Measurements from ENCODE around the gene AKAP11.

The AKAP11 gene

GRCh38 chr13:42272804-42273175 is 838 bp downstream of the AKAP11 start:
- DNase-seq, result peak in 3 of 6 experiments; percentile 15 to 67 (median 43)

DNA sequence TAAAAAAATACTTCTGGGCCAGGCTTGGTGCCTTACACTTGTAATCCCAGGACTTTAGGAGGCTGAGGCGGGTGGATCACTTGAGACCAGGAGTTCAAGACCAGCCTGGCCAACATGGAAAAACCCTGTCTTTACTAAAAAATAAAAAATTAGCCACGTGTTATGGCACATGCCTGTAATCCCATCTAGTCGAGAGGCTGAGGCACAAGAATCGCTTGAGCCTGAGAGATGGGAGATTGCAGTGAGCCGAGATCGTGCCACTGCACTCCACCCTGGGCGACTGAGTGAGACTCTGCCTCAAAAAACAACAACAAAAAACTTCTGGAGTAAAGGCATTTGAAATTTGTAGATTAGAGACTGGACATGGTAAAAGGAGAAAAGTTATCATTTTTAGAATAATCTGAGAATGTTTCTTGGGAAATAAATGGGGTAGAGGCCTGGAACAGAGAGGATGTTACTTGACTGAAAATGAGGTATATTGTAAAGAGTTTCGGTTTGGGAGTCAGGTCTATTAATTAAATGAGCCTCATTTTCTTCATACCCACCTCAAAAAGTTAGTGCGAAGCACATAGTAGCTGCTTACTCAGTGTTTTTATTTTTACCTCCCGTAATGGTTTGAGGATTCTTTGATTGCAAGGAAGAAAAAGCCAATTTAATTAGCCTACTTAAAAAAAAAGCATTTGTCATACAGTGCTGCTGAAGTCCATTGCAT is 2.6 kb downstream of the AKAP11 start:
- no peak for DNase-seq

DNA sequence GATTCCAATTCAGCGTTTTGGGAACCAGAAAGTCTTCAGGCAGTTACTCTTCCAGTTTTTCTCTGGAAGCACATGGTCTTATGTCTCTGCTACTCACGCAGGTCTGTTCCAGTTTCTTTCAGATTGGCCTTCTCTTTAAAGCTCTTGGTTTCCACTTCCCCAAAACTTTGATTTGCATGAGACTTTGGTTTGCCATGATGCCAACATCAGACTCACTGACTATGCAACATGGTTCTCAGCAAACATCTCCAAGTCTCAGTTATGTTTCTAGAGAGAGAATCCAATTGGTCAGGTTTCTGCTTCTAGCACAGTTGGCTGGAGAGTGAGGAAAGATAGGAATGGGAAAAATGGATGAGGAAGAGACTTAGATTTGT is 3.1 kb downstream of the AKAP11 start:
- no peak for DNase-seq

DNA sequence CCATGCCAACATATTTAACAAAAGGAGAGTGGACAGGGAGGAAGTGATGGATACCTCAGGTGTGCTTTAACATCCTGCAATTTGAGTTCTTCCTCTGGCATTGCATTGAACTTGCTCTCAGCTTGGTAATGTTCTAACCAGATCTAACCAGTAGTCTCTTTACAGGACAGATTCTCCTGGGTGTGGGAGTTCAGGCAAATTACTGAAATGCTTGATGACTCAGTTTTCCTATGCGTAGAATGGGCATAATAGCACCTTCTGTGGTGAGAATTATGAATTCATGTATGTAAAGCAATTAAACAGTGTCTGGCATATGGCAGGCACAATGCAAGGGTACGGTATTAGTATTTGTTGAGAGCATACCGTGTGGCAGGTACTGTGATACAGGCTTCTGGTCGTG is 3.6 kb downstream of the AKAP11 start:
- DNase-seq, result no peak

- DNase-seq, result no peak
Observed at GRCh38 chr13:42276683-42277082, 4.7 kb downstream of the AKAP11 start.

GRCh38 chr13:42277618-42278276 is 5.8 kb downstream of the AKAP11 start:
- no peak for DNase-seq

DNA sequence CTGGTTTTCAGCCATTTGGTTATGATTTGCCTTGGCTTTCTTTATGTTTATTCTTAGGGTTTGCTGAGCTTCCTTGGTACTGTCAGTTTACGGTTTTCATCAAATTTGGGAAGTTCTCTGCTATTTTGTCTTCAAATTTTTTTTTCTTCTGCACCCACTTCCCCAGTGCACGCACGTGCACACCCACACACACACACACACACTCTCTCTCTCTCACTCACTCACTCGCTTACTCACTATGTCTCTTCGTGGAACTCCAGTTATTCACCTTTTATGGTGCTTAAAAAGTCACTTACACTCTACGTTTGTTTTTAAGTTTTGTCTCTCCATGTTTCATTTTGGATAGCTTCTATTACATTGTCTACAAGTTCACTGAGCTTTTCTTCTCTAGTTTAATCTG is 7.1 kb downstream of the AKAP11 start:
- peak in 3 of 6 experiments; percentile 6 to 15 (median 8) for DNase-seq

DNA sequence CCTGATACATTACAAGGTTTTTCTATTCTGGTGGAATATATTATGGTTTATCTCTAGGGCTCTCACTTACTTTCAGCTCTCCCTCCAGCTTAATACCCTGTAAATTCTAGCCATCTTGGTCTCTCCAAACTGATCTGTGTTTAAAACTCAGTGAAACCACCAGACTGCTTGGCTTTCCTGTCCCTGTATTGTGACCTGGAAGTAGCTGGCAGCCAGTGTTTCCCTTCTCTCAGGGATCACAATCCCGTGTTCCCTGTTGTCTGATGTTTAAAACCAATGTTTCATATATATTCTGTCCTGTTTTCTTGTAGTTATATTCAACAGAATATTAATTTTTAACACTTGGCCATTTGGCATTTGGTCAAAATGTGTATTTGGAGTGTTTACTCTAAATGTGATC is 8.0 kb downstream of the AKAP11 start:
- DNase-seq, result no peak

DNA sequence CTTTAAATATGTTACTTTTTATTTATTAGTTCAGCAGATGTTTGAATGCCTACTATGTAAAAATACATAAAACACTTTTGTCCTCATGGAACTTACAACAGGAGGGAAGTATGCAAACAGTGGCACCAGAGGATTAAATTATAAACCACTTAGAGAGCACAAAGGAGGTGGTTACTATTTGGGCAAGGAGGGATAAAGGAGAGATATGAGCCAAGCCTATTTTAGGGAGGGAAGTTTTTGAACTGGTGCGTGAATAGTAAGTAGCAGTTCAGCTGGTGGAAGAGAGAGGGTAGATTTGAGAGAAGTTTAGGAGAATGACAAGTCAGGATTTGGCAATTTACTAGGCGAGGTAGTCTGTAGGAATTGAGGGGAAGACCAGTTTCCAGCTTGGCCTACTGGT is 8.6 kb downstream of the AKAP11 start:
- no peak for DNase-seq

DNA sequence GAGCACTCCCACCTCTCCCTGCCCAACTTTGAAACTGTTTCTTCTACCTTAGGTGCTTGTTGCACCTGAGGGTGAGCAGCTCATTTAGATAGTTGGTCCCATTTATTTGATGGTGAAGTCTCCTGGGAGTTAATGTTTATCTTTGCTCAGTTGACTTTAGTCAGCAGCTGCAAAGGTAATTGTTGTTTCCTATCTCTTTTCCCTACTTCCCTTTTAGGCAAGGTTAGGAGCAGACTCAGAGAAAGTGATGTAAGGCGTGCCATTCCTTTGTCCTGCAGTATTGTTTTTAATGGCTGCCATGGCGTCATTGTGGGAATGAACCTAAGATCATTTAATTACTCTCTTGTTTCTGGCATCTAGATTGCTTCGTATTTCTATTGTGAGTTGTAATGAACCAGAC is 11.6 kb downstream of the AKAP11 start:
- no peak for DNase-seq

GRCh38 chr13:42284068-42284467 is 12.1 kb downstream of the AKAP11 start:
- DNase-seq, result no peak

GRCh38 chr13:42298392-42298791 is 26.4 kb downstream of the AKAP11 start:
- DNase-seq, result no peak

GRCh38 chr13:42305503-42305902 is 33.6 kb downstream of the AKAP11 start:
- DNase-seq, result no peak

DNA sequence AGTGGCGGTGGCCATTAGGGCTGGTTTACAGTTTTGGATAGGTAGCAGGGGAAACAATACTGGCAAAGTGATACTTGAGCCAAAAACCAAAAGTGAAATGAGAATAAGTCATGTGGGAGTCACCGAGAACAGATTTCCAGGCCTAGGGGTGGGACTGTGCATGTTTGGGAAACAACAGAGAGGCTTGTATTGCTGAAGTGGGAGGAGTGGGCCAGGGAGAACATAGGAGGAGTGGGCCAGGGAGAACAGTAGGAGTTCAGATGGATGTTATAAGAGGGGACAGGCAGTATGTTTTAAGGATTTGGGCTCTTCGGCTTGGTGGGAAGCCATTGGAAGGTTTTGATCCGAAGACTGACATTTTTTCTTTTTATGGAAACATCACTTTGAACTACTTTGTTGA is 35.5 kb downstream of the AKAP11 start:
- no peak for DNase-seq

- no peak for DNase-seq
Observed at GRCh38 chr13:42312817-42313431, 41.0 kb downstream of the AKAP11 start.

DNA sequence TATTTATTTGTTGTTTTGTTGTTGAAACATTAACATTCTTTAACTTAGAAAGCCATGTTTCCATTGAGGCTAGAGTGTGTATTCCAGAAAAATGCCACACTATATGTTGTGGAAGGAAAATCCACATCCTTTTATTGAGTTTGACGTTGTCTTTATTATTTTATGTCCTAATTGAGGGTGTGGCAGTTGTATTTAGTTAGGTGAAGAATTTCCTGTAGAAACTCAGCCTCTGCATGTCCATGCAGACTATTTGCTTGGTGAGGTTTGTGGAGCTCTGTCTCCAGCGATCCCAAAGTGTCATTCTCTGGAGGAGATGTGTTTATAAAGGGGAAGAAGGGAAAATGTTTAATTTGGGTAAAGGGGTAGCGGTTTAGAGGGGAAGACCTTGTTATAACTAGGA is 46.6 kb downstream of the AKAP11 start:
- DNase-seq, result no peak

DNA sequence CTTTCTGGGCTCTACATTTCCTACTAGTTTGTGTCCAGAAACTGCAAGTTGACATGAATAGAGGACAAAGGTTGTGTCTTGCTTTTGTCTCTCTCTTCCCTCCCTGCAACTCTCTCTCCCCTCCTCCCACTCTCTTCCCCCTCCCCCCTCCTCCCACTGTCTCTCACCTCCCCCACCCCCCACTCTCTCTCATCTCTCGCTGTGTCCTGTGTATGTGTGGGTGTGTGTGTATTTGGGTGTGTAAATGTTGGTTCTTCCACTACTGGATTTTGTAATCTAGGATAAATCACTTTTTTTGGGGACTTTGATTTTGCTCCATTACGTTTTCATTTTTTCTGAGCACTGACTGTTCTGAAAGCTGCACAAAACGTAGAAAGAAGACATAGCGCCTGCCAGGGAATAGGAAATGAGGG is 48.4 kb downstream of the AKAP11 start:
- no peak for DNase-seq

DNA sequence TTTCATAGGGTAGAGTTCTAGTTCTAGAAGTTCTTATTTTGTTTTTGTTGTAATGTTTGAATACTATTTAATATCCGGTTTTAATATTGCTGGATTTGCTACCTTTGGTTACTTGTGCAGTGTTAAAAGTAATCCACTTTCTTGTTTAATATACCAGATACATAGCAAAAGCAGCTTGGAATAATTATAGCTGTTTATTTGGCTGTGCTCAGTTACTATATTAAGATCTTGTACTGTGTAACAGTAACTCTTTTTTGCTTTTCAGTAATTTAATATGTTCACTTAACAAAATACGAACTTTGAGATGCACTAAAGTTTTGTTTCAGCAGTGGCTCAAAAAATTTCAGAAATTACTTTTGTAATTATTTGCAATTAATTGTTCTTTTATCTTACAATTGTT is 50.9 kb downstream of the AKAP11 start:
- DNase-seq, result no peak

- DNase-seq, result no peak
Observed at GRCh38 chr13:42324704-42325103, 52.8 kb downstream of the AKAP11 start.

DNA sequence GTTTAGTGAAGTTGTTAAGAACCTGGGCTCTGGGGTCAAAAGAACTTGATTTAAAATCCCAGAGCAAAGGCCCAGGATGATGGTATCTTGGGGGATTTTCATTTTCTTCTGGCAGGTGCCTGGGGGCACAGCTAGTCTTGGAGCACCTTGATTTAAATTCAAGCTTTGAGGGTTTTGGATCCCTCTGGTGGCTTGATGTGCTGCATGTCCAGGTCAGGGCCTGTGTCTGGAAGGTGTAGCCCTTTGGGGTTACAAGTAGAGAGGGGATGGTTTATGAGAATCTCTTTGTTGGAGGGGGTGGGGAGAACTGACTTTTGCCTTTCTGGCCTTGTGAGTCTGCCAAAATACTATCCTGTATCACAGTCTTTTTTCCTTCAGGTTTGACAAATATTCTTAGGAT is 55.8 kb downstream of the AKAP11 start:
- DNase-seq, result no peak

- peak in 1 of 6 experiments; percentile 22 for DNase-seq
Observed at GRCh38 chr13:42328672-42329071, 56.7 kb downstream of the AKAP11 start.

- no peak for DNase-seq
Observed at GRCh38 chr13:42329239-42329638, 57.3 kb downstream of the AKAP11 start.

DNA sequence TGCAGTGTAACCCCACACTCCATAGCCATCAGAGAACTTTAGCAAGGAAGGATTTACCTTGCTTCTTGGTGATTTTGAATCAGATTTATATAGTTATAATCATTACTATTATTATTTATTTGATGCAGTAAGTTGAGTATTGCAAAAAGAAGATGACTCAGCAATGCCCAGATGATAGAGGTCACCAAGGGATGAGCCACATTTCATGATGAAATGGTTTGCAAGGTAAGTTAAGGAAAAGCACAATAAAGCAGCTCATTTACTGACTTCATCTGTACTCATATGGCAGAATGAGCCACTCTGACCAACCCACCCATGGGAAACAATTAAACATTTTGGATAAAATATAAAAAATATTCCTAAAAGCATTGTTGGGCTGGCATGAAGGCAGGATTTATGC is 59.1 kb downstream of the AKAP11 start:
- DNase-seq, result no peak

GRCh38 chr13:42333613-42334328 is 61.8 kb downstream of the AKAP11 start:
- DNase-seq, result peak in 1 of 6 experiments; percentile 18
